Measurements from ENCODE around the gene NEMP2.

NEMP2 gene, protein sequence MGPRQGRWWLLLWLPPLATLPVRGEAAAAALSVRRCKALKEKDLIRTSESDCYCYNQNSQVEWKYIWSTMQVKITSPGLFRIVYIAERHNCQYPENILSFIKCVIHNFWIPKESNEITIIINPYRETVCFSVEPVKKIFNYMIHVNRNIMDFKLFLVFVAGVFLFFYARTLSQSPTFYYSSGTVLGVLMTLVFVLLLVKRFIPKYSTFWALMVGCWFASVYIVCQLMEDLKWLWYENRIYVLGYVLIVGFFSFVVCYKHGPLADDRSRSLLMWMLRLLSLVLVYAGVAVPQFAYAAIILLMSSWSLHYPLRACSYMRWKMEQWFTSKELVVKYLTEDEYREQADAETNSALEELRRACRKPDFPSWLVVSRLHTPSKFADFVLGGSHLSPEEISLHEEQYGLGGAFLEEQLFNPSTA

DNA sequence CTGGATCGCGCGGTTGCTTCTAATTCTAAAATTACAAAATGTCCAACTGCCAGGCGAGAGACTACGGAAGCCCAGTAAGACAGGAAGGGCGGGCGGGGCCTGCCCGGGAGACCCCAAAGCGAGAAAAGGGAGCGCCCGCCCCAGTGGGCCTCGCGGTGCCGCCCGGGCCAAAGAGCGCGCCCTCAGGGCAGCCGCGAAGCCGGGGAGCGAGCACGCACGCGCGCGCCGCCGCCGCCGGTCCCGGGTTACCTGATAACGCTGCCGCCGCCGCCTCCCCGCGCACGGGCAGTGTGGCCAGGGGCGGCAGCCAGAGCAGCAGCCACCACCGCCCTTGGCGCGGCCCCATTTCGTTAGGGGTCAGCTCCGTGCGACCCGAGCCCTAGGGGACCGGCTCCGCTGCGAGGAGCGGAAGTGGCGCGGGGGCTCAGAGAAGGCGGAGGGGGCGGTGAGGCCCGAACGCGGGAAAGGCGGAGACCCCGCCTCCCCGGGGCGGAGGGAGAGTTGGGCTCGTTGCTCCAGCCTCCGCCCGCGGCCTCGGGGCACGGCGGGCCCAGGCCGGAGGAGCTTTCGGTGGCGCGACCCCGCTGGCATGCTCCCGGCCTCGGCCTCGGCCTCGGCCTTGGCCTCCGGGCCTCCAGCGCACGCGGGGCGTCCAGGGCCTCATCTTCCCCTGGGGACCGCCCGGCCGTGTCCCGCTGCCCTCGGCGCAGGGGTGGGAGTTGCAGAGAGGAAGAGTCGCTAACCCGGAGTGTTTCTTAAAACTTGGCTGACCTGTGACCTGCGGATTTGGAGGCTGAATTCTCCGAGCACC lies at the start of gene NEMP2:
Gene NEMP2 (minus strand): TSS at position 413 of the 811 bp plus-strand sequence. CDS start 67 bp downstream, at position 346.
- peak; percentile 72 for DNase-seq (ENCODE audit: low spot score)

GRCh38 chr2:190583507-190584337 lies 49.2 kb upstream of the NEMP2 start:
- DNase-seq (ENCODE audit: low spot score) = no peak

- no peak for DNase-seq (ENCODE audit: low spot score)
Measured at GRCh38 chr2:190582736-190583506, 48.4 kb upstream of the NEMP2 start.

GRCh38 chr2:190582019-190582418 lies 47.5 kb upstream of the NEMP2 start:
- no peak for DNase-seq (ENCODE audit: low spot score)

DNA sequence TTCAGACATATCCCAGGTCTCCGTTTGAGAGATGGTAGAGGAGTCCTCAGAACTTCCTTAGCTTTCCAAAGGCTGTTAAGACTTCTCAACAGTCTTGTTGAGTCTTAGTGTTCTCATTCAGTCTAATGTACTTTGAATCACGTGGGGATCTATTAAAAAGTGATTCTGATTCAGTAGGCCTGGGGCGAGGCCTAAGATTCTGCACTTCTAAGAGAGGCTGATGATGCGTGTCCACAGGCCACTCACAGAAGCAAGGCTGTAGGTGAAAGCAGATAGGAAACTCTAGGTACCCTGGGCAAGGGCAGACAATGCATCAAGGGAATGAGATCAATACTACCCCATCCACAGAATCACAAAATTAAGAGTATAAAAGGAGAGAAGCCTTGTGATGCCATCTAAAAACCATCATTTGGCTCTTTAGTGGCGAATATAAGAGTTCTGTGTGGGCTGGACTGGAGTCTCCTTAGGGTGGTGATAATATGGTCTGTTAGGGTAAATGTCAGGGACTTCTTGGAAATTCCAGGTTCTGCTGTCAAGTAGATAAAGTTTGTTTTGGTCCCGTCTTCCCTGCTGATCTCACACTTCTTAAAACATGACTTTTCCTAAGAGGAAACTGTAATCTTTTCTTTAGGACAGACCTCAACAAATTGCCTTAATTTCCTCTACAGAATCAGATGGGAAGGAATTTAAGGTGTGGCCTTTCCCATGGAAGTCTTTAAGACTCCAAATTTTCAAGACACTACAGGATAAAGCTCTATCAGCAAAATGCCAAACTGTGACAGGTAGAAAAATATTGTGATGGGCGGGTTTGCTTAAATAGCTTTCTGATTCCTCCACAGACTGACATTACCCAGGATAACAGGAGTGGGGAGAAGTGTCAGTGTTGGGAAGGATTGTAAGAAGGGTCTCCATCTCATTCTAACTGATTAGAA lies 45.7 kb upstream of the NEMP2 start:
- DNase-seq (ENCODE audit: low spot score) = no peak

- DNase-seq (ENCODE audit: low spot score) = no peak
Measured at GRCh38 chr2:190579058-190579410, 44.5 kb upstream of the NEMP2 start.

DNA sequence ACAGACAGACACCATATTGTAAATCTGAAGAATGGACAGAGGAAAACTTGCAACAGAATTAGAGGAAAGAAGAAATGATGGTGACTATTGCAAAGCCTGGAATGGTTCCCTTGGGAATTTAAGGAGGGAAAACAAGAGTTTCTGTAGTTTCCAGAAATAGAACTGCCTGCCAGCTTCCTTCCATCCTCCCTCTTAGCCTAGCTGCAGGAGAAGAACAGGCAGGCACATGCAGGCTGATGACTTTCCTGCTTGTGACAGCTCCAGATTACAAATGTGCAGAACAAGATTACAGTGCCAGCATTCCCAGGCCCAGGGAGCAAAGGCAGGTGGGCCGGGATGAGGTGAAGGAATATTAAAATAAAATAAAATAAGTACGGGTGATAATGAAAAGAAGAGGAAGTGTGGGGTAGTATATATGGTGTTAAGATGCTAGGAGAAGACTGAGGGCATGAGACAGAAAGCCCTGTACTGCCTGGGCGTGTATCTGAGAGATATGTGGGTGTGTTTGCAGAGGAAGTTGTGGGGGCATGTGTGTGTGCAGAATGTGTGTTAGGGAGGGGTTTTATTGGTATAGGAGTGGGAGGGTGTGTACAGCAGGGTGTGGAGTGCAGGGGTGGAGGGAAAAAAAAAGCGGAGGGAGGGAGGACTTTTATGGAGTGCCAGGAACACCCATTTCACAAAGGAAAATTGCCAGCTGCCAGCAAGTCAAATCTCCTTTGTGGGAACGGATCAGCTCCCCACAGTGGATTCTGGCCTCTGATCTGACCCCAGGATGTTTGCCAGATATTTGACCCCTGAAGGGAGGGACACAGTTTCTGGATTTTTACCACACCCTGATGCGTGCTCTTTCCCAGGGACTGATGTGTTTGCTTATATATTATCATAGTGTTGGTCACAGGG lies 43.9 kb upstream of the NEMP2 start:
- peak; percentile 24 for DNase-seq (ENCODE audit: low spot score)

- DNase-seq (ENCODE audit: low spot score) = no peak
Measured at GRCh38 chr2:190576573-190576972, 42.1 kb upstream of the NEMP2 start.

GRCh38 chr2:190575263-190575662 lies 40.7 kb upstream of the NEMP2 start:
- DNase-seq (ENCODE audit: low spot score) = no peak

- no peak for DNase-seq (ENCODE audit: low spot score)
Measured at GRCh38 chr2:190574169-190574568, 39.6 kb upstream of the NEMP2 start.

GRCh38 chr2:190572246-190572645 lies 37.7 kb upstream of the NEMP2 start:
- no peak for DNase-seq (ENCODE audit: low spot score)

- DNase-seq (ENCODE audit: low spot score) = no peak
Measured at GRCh38 chr2:190571686-190572085, 37.2 kb upstream of the NEMP2 start.

- no peak for DNase-seq (ENCODE audit: low spot score)
Measured at GRCh38 chr2:190570871-190571270, 36.3 kb upstream of the NEMP2 start.

DNA sequence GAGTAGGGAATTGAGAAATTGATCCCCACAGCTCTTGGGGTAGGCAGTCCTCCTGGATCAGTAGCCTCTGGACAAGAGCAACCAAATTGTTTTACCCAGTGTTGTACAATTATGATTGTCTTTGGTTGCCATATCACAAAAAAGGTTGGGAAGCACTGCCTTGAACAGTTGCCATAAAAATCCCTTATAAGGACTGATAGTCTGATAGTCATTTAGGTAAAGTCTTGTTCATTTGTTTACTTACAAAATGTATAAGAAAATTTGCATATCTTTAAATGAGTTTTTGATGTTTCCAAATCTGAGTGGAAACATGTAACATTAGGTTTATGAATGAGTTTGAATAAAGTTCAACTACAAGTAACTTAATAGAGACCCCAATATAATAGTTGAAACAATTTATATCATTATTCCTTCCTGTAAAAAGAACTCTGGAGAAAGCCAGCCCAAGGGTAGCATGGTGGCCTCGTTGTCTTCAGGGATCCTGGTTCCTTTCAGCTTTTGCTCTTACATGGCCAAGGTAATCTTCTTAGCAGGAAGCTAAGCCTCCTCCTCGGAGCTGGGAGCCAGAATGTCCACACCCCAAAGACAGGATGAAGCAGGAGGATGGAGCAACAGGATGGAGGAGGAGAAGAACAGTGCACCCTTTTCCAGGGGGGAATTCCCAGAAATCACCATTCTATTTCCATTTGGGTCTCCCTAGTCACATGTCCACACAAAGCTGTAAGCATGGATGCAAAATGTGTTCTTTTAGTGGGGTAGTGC lies 35.7 kb upstream of the NEMP2 start:
- DNase-seq (ENCODE audit: low spot score) = no peak

GRCh38 chr2:190564838-190565237 lies 30.3 kb upstream of the NEMP2 start:
- DNase-seq (ENCODE audit: low spot score) = no peak

- DNase-seq (ENCODE audit: low spot score) = no peak
Measured at GRCh38 chr2:190563646-190564045, 29.1 kb upstream of the NEMP2 start.

DNA sequence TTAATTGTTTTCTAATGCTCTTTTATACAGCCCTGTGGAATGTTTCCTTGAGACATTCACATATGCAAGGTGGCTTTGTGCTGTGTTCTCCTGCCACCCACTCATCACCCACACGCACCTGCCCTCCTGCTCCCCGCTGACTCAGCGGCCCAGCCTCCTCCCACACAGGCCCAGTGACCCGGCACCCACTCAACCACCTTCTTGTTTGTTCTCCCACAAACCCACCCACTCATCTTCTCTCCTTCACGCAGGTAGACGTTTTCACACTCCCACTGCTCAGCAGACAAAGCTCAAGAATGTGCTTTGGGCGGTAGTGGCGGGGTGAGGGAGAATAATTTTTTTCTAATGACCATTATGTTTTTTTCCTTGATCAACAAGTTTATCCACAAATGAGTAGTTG lies 28.6 kb upstream of the NEMP2 start:
- no peak for DNase-seq (ENCODE audit: low spot score)

DNA sequence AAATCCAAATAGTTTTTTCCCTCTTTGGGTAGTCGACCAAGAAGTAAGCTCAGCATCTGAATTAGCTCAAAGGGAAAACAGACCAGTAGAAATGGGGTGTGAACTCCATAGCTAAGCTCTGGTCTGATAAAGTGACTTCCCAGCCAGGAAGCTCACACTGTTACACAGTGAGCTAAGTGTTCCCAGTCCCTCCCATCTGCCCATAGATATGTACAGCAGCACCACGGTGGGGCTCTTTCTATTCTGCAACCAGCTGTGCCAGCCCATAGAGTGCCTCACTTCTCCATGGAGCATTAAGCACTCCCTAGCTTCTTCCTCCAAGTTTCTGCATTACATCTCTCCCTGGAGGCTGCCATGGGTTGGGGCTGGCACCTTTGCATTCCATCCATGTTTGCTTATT lies 27.6 kb upstream of the NEMP2 start:
- no peak for DNase-seq (ENCODE audit: low spot score)

DNA sequence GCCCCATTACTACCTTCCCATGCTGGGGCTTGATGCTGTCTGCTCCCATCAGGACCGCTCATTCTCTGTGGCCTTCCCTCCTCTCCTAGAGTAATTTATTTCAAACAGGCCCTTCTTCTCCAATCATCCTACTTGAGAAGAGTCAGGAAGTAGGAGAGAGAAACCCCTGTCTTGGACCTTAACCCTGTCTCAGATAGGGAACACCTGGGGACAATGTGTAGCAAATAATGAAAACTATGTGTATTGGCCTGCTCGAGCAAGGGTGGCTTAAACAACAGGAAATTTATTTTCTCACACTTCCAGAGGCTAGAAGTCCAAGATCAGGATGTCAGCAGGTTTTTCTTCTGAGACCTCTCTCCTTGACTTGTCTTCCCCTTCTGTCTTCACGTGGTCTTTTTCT lies 26.6 kb upstream of the NEMP2 start:
- DNase-seq (ENCODE audit: low spot score) = no peak

Data from HuH-7 (cell line).